A549 (cell line): ENCODE results near the gene GLB1L.

Experiments used
- EP300 ChIP-seq, 2 experiments: fragments of >200 bp; sonication (Bioruptor Twin); formaldehyde crosslinking; IDR thresholded peaks; 2 replicates in 1 of 2; 3 replicates in 1 of 2; pipeline ENCODE4 v1.6.1; 2016 to 2017
- HEYL ChIP-seq: fragments of 250-450 bp; sonication (Bioruptor Pico); IDR thresholded peaks from 2 replicates; pipeline ENCODE4 v1.8.0; 2021; ENCODE audit warnings: mild to moderate bottlenecking, moderate library complexity
- JUN ChIP-seq, 2 experiments: fragments of >200 bp; sonication (Bioruptor Twin); formaldehyde crosslinking; IDR thresholded peaks; 2 replicates in 1 of 2; 3 replicates in 1 of 2; pipeline ENCODE4 v1.6.1; 2016 to 2017
- POLR2A ChIP-seq: IDR thresholded peaks from 2 replicates; pipeline ENCODE4 v1.6.1; 2012; ENCODE audit warnings: mild to moderate bottlenecking, low read length
- RAD21 ChIP-seq, 2 experiments: fragments of >200 bp in 1 of 2; sonication (Bioruptor Twin) in 1 of 2; formaldehyde crosslinking in 1 of 2; IDR thresholded peaks in 1 of 2; conservative IDR thresholded peaks in 1 of 2; 2 replicates in 1 of 2; 3 replicates in 1 of 2; pipeline ENCODE4 v1.6.1; 2012 to 2018; ENCODE audit warnings: inconsistent platforms in 1 of 2
- RCOR1 ChIP-seq: fragments of 150-350 bp; IDR thresholded peaks from 2 replicates; pipeline ENCODE4 v1.6.1; 2014; ENCODE audit warnings: antibody characterized with exemption, low read length, low read depth
- SMC3 ChIP-seq: fragments of >200 bp; sonication (Bioruptor Twin); formaldehyde crosslinking; IDR thresholded peaks from 3 replicates; pipeline ENCODE4 v1.6.1; 2018; ENCODE audit warnings: inconsistent platforms
- ZFP36 ChIP-seq: fragments of 450-650 bp; IDR thresholded peaks from 2 replicates; pipeline ENCODE4 v1.6.1; 2014; ENCODE audit warnings: borderline replicate concordance; ENCODE audit not compliant: partially characterized antibody
- TF ChIP-seq, protein P1 (sequence below): fragments of >200 bp; sonication (Bioruptor Twin); formaldehyde crosslinking; IDR thresholded peaks from 3 replicates; pipeline ENCODE4 v1.5.1; 2016
- TF ChIP-seq, protein P2 (sequence below): fragments of 450-650 bp; IDR thresholded peaks from 2 replicates; pipeline ENCODE4 v1.6.1; 2014; ENCODE audit warnings: antibody characterized with exemption

DNA sequence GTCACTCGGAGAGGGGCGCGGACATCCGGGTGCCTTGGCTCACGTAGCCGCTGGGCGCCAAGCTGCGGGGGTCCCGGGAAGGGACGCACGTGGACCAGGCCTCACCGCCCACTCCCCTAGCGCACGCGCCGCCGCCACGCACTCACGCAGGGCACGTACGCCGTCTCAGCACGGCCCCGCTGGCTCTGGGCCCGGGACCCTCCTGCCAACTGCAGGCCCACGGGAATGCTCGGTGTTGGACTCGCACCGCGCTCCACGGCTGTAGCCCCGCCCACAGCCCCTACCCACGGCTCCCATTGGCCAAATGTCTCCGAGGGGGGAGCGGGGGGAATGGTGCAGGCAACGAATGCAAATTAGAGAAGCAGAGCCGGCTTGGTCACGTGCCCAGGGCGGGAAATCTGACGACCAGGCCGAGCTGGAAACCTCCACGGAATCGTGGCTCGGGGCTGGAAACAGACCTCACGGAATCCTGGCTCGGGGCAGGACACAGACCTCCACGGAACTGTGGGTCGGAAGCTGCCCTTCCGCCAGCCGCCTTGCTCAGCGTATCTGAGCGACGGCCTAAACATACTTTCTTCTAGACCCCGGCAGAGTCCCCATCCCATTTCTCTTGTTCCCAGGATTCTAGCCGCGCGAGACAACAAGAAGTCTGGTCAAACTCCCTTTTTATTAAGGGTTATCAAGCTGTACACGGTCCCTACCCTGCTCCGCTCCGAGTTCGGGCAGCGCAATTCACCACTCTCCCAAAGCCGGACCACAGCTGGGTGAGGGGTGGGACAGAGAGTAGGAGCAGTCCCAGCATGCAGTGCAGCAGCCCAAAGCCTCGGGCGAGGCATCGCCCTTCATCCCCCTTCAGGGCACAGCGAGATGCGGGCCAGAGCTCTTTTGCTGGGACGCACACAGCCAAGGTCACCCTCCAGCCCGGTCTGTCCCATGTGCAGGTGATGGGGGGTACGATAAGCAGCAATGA lies 26.2 kb downstream of the GLB1L start, which contains the start of gene ABCB6:
- TF ChIP-seq, protein P1, sequence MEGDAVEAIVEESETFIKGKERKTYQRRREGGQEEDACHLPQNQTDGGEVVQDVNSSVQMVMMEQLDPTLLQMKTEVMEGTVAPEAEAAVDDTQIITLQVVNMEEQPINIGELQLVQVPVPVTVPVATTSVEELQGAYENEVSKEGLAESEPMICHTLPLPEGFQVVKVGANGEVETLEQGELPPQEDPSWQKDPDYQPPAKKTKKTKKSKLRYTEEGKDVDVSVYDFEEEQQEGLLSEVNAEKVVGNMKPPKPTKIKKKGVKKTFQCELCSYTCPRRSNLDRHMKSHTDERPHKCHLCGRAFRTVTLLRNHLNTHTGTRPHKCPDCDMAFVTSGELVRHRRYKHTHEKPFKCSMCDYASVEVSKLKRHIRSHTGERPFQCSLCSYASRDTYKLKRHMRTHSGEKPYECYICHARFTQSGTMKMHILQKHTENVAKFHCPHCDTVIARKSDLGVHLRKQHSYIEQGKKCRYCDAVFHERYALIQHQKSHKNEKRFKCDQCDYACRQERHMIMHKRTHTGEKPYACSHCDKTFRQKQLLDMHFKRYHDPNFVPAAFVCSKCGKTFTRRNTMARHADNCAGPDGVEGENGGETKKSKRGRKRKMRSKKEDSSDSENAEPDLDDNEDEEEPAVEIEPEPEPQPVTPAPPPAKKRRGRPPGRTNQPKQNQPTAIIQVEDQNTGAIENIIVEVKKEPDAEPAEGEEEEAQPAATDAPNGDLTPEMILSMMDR: no peak
- no peak for TF ChIP-seq SMC3
- no peak for TF ChIP-seq RAD21 (conservative IDR thresholded peaks at IDR 0.05 in 1 of 2, IDR thresholded peaks at IDR 0.05 in 1 of 2)
- TF ChIP-seq HEYL (CRISPR knock-in tag): no peak
- TF ChIP-seq EP300 (IDR thresholded peaks at IDR 0.05): no peak
- TF ChIP-seq ZFP36: no peak
- TF ChIP-seq POLR2A: peak; percentile 94
- TF ChIP-seq, protein P2, sequence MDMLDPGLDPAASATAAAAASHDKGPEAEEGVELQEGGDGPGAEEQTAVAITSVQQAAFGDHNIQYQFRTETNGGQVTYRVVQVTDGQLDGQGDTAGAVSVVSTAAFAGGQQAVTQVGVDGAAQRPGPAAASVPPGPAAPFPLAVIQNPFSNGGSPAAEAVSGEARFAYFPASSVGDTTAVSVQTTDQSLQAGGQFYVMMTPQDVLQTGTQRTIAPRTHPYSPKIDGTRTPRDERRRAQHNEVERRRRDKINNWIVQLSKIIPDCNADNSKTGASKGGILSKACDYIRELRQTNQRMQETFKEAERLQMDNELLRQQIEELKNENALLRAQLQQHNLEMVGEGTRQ: peak; percentile 95
- TF ChIP-seq JUN (IDR thresholded peaks at IDR 0.05): peak in 1 of 2 experiments; percentile 68; a peak in 2 of 5 replicates
- TF ChIP-seq RCOR1: no peak
